Measurements from ENCODE around the gene OIT3. TPM values are rescaled to one million over a fixed set of nuclear protein-coding genes. Genes with fewer than 3 reads are reported as not detected.
"Not testable (repeated sequence)": the region's sequence is repeated elsewhere in the genome, so short reads cannot be mapped to it uniquely, and the experiment has no call there.

OIT3 gene
- total RNA-seq, 1 donor from 2014 or later = 5.5 TPM

- peaks cover 32% of the 10 kb centered on the region for H3K36me3 Mint-ChIP-seq (ENCODE audit: low read depth, unreplicated experiment)
- no peak for DNase-seq (ENCODE audit: low spot score)
- peaks cover 8% of the 10 kb centered on the region for H3K9me3 Mint-ChIP-seq (ENCODE audit: unreplicated experiment)
- no peak for TF ChIP-seq CTCF (IDR thresholded peaks at IDR 0.05; ENCODE audit: unreplicated experiment)
- no peak overlapping the region for H3K27ac Mint-ChIP-seq (ENCODE audit: unreplicated experiment)
- H3K27me3 Mint-ChIP-seq (ENCODE audit: unreplicated experiment) = no peaks in the 10 kb centered on the region
- H3K4me1 Mint-ChIP-seq (ENCODE audit: unreplicated experiment) = no peaks in the 10 kb centered on the region
- H3K4me3 Mint-ChIP-seq (ENCODE audit: unreplicated experiment) = no peak overlapping the region
Measured at GRCh38 chr10:72918352-72918751, 24.8 kb downstream of the OIT3 start.

GRCh38 chr10:72921147-72921683 lies 27.7 kb downstream of the OIT3 start:
- H3K27me3 Mint-ChIP-seq (ENCODE audit: unreplicated experiment); H3K4me3 Mint-ChIP-seq (ENCODE audit: unreplicated experiment); DNase-seq (ENCODE audit: low spot score); H3K9me3 Mint-ChIP-seq (ENCODE audit: unreplicated experiment); H3K4me1 Mint-ChIP-seq (ENCODE audit: unreplicated experiment); H3K27ac Mint-ChIP-seq (ENCODE audit: unreplicated experiment): not testable (repeated sequence)
- peaks cover 28% of the 10 kb centered on the region for H3K36me3 Mint-ChIP-seq (ENCODE audit: low read depth, unreplicated experiment)

GRCh38 chr10:72924351-72924750 lies 30.8 kb downstream of the OIT3 start:
- Mint-ChIP-seq H3K27me3 (ENCODE audit: unreplicated experiment) (no peaks in the 10 kb centered on the region), H3K4me1 (ENCODE audit: unreplicated experiment) (peaks cover 3% of the 10 kb centered on the region), H3K27ac (ENCODE audit: unreplicated experiment) (no peak overlapping the region), H3K36me3 (ENCODE audit: low read depth, unreplicated experiment) (peaks cover 30% of the 10 kb centered on the region), H3K9me3 (ENCODE audit: unreplicated experiment) (peaks cover 8% of the 10 kb centered on the region), H3K4me3 (ENCODE audit: unreplicated experiment) (peak overlapping the region; percentile 47)
- TF ChIP-seq CTCF (IDR thresholded peaks at IDR 0.05; ENCODE audit: unreplicated experiment) = no peak
- no peak for DNase-seq (ENCODE audit: low spot score)

GRCh38 chr10:72925951-72926465 lies 32.5 kb downstream of the OIT3 start:
- Mint-ChIP-seq H3K27ac (ENCODE audit: unreplicated experiment) (no peak overlapping the region), H3K4me1 (ENCODE audit: unreplicated experiment) (peaks cover 3% of the 10 kb centered on the region), H3K27me3 (ENCODE audit: unreplicated experiment) (no peaks in the 10 kb centered on the region), H3K4me3 (ENCODE audit: unreplicated experiment) (no peak overlapping the region), H3K9me3 (ENCODE audit: unreplicated experiment) (peaks cover 3% of the 10 kb centered on the region), H3K36me3 (ENCODE audit: low read depth, unreplicated experiment) (peaks cover 14% of the 10 kb centered on the region)
- no peak for TF ChIP-seq CTCF (IDR thresholded peaks at IDR 0.05; ENCODE audit: unreplicated experiment)
- no peak for DNase-seq (ENCODE audit: low spot score)

GRCh38 chr10:72927485-72927884 lies 33.9 kb downstream of the OIT3 start:
- no peak for TF ChIP-seq CTCF (IDR thresholded peaks at IDR 0.05; ENCODE audit: unreplicated experiment)
- Mint-ChIP-seq H3K27ac (ENCODE audit: unreplicated experiment) (no peak overlapping the region), H3K4me1 (ENCODE audit: unreplicated experiment) (peaks cover 3% of the 10 kb centered on the region), H3K9me3 (ENCODE audit: unreplicated experiment) (no peaks in the 10 kb centered on the region), H3K36me3 (ENCODE audit: low read depth, unreplicated experiment) (peaks cover 4% of the 10 kb centered on the region), H3K27me3 (ENCODE audit: unreplicated experiment) (no peaks in the 10 kb centered on the region), H3K4me3 (ENCODE audit: unreplicated experiment) (no peak overlapping the region)
- no peak for DNase-seq (ENCODE audit: low spot score)
